ENCODE data around the gene GARIN5B. TPM values are rescaled to one million over a fixed set of nuclear protein-coding genes. Genes with fewer than 3 reads are reported as not detected.

Gene GARIN5B
- polyA plus RNA-seq, 1 donor from 2014 or later = not detected

- H3K79me2 ChIP-seq (replicated peaks; ENCODE audit: insufficient read depth, low read length) = no peaks in the 10 kb centered on the region
- H3K4me2 ChIP-seq (ENCODE audit: low read length) = no peak overlapping the region
- no peaks in the 10 kb centered on the region for H3K9me2 ChIP-seq (ENCODE audit: insufficient read depth, low read length)
- H3K4me3 ChIP-seq (ENCODE audit: low read length) = peak overlapping the region; percentile 71
- TF ChIP-seq SMC3 (conservative IDR thresholded peaks at IDR 0.05; ENCODE audit: poor library complexity) (no peak), POLR2AphosphoS5 (IDR thresholded peaks at IDR 0.05) (no peak), EP300 (conservative IDR thresholded peaks at IDR 0.05; ENCODE audit: poor library complexity, severe bottlenecking) (no peak), MXI1 (conservative IDR thresholded peaks at IDR 0.05; ENCODE audit: poor library complexity, severe bottlenecking) (no peak), REST (IDR thresholded peaks at IDR 0.05; ENCODE audit: borderline replicate concordance) (no peak), TAF1 (IDR thresholded peaks at IDR 0.05; ENCODE audit: low read depth) (no peak), EZH2 (IDR thresholded peaks at IDR 0.05; ENCODE audit: borderline replicate concordance, insufficient read depth, low read length, poor library complexity, severe bottlenecking) (no peak), RAD21 (conservative IDR thresholded peaks at IDR 0.05) (no peak)
- TF ChIP-seq, protein P1, sequence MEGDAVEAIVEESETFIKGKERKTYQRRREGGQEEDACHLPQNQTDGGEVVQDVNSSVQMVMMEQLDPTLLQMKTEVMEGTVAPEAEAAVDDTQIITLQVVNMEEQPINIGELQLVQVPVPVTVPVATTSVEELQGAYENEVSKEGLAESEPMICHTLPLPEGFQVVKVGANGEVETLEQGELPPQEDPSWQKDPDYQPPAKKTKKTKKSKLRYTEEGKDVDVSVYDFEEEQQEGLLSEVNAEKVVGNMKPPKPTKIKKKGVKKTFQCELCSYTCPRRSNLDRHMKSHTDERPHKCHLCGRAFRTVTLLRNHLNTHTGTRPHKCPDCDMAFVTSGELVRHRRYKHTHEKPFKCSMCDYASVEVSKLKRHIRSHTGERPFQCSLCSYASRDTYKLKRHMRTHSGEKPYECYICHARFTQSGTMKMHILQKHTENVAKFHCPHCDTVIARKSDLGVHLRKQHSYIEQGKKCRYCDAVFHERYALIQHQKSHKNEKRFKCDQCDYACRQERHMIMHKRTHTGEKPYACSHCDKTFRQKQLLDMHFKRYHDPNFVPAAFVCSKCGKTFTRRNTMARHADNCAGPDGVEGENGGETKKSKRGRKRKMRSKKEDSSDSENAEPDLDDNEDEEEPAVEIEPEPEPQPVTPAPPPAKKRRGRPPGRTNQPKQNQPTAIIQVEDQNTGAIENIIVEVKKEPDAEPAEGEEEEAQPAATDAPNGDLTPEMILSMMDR (IDR thresholded peaks at IDR 0.05; ENCODE audit: poor library complexity, severe bottlenecking) = no peak
- H3K27me3 ChIP-seq (ENCODE audit: insufficient read depth, low read depth, low read length) = peaks cover 54% of the 10 kb centered on the region
- no peaks in the 10 kb centered on the region for H3K36me3 ChIP-seq (ENCODE audit: insufficient read depth, low read length)
- H4K20me1 ChIP-seq (ENCODE audit: insufficient read depth) = no peaks in the 10 kb centered on the region
- H2AFZ ChIP-seq (ENCODE audit: low read depth, low read length) = no peak overlapping the region
- no peaks in the 10 kb centered on the region for H3F3A ChIP-seq (ENCODE audit: insufficient read depth, low read length, poor library complexity, severe bottlenecking)
- H3K27ac ChIP-seq (ENCODE audit: low read length) = no peak overlapping the region
- H3K9me3 ChIP-seq (ENCODE audit: low read length) = no peaks in the 10 kb centered on the region
- H3K9ac ChIP-seq (ENCODE audit: low read length) = no peak overlapping the region
These were observed 10.4 kb downstream of the GARIN5B start for GRCh38 chr19:55352549-55353145.

DNA sequence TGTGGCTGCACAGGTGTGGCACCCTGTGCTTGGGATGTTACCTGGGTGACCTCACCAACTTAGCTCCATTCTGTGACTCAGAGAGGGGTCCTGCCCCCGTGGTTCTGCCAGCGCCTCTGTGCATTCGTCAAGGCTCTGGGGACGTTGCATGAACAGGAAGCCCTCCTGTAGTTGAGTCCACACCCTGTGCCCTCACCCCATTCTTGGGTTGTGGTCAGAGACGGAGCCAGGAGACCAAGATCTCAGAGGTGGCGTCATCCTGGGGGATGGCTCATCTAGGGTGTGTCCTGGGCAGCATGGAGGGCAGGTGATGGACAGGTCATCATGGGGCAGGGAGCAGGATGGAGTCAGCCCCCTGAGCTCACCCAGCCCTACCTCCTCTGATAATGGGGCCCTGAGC lies 11.0 kb downstream of the GARIN5B start:
- Histone ChIP-seq H3K4me2 (ENCODE audit: low read length) (no peak overlapping the region), H3K79me2 (replicated peaks; ENCODE audit: insufficient read depth, low read length) (no peaks in the 10 kb centered on the region), H3K4me3 (ENCODE audit: low read length) (no peak overlapping the region), H3K27me3 (ENCODE audit: insufficient read depth, low read depth, low read length) (peaks cover 54% of the 10 kb centered on the region), H3K36me3 (ENCODE audit: insufficient read depth, low read length) (no peaks in the 10 kb centered on the region), H3K9me2 (ENCODE audit: insufficient read depth, low read length) (no peaks in the 10 kb centered on the region), H3K27ac (ENCODE audit: low read length) (no peak overlapping the region), H4K20me1 (ENCODE audit: insufficient read depth) (no peaks in the 10 kb centered on the region), H3K9me3 (ENCODE audit: low read length) (no peaks in the 10 kb centered on the region), H2AFZ (ENCODE audit: low read depth, low read length) (no peak overlapping the region), H3F3A (ENCODE audit: insufficient read depth, low read length, poor library complexity, severe bottlenecking) (no peaks in the 10 kb centered on the region), H3K9ac (ENCODE audit: low read length) (no peak overlapping the region)
- TF ChIP-seq, protein P1 (IDR thresholded peaks at IDR 0.05; ENCODE audit: poor library complexity, severe bottlenecking) = no peak
- TF ChIP-seq EZH2 (IDR thresholded peaks at IDR 0.05; ENCODE audit: borderline replicate concordance, insufficient read depth, low read length, poor library complexity, severe bottlenecking) (no peak), EP300 (conservative IDR thresholded peaks at IDR 0.05; ENCODE audit: poor library complexity, severe bottlenecking) (no peak), MXI1 (conservative IDR thresholded peaks at IDR 0.05; ENCODE audit: poor library complexity, severe bottlenecking) (no peak), RAD21 (conservative IDR thresholded peaks at IDR 0.05) (no peak), TAF1 (IDR thresholded peaks at IDR 0.05; ENCODE audit: low read depth) (no peak), SMC3 (conservative IDR thresholded peaks at IDR 0.05; ENCODE audit: poor library complexity) (no peak), POLR2AphosphoS5 (IDR thresholded peaks at IDR 0.05) (no peak), REST (IDR thresholded peaks at IDR 0.05; ENCODE audit: borderline replicate concordance) (no peak)
